GM12878 (cell line): ENCODE measurements around the gene SUGCT. TPM values are rescaled to one million over a fixed set of nuclear protein-coding genes. Genes with fewer than 3 reads are reported as not detected.

ENCODE experiments used
- ATAC-seq: fragments of 200-7000 bp; cut with Tn5 transposase; 3 replicates; pipeline ENCODE4 v1.9.1; 2020; ENCODE audit warnings: mild to moderate bottlenecking, moderate library complexity
- BruUV-seq: library from RNA; stranded (reverse); fragments of 400-500 nt; replicated peaks from 2 replicates; lab custom pipeline; 2021; lab: Mats Ljungman, UMichigan
- CTCF ChIA-PET: fragments of 300-600 bp; sonication (Branson Sonifier 250); formaldehyde crosslinking; extraction: SDS; loops from one replicate; lab custom pipeline; 2021; ENCODE audit warnings: inconsistent platforms; lab: Yijun Ruan, JAX
- POLR2A ChIA-PET: fragments of 350-600 bp; formaldehyde crosslinking; extraction: SDS; loops from one replicate; lab custom pipeline; 2021; ENCODE audit warnings: inconsistent platforms; lab: Charles Lee
- RAD21 ChIA-PET: fragments of 300-600 bp; sonication (Branson Sonifier 250); formaldehyde crosslinking; loops from one replicate; lab custom pipeline; 2023; ENCODE audit warnings: antibody characterized with exemption; ENCODE audit not compliant: unreplicated experiment; lab: Charles Lee
- SMC1A ChIA-PET: fragments of 300-600 bp; sonication (Branson Sonifier 250); formaldehyde crosslinking; loops from one replicate; lab custom pipeline; 2023; ENCODE audit not compliant: unreplicated experiment, uncharacterized antibody; lab: Charles Lee
- DNase-seq: peaks from one replicate; pipeline ENCODE4 v3.0.0-alpha.2; 2011; ENCODE audit warnings: low read depth, low spot score
- FAIRE-seq: peaks from 3 replicates; lab custom pipeline; 2011; peaks lifted over from hg19 to GRCh38; lab: Jason Lieb, UNC
- H2AFZ ChIP-seq: 2 replicates; pipeline ENCODE4 v1.6.0; 2011; ENCODE audit warnings: low read depth, low read length, control low read depth; ENCODE audit not compliant: control insufficient read depth
- H3K27ac ChIP-seq: 2 replicates; pipeline ENCODE4 v1.5.1; 2011; ENCODE audit warnings: control low read depth; ENCODE audit not compliant: control insufficient read depth, insufficient read depth
- H3K27me3 ChIP-seq, 2 experiments: replicated peaks in 1 of 2; 2 replicates each; pipeline versions ENCODE4 v1.6.0 to v1.6.1; 2011; ENCODE audit warnings: low read length in 1 of 2; ENCODE audit not compliant: control insufficient read depth in 2 of 2, insufficient read depth in 2 of 2
- H3K36me3 ChIP-seq, 2 experiments: 2 replicates each; pipeline ENCODE4 v1.5.1; 2011; ENCODE audit warnings: low read length in 1 of 2; ENCODE audit not compliant: control insufficient read depth in 2 of 2, insufficient read depth in 2 of 2
- H3K4me1 ChIP-seq: 2 replicates; pipeline ENCODE4 v1.6.1; 2011; ENCODE audit warnings: mild to moderate bottlenecking, low read length, moderate library complexity, mixed read lengths; ENCODE audit not compliant: control insufficient read depth, insufficient read depth
- H3K4me2 ChIP-seq: 2 replicates; pipeline ENCODE4 v1.6.0; 2011; ENCODE audit warnings: control low read depth; ENCODE audit not compliant: control insufficient read depth, insufficient read depth
- H3K4me3 ChIP-seq: fragments of 200-600 bp; sonication (generic); 2 replicates; pipeline ENCODE4 v1.5.1; 2016
- H3K79me2 ChIP-seq: 2 replicates; pipeline ENCODE4 v1.6.0; 2011; ENCODE audit warnings: low read length; ENCODE audit not compliant: control insufficient read depth, insufficient read depth
- H3K9ac ChIP-seq: 2 replicates; pipeline ENCODE4 v1.8.0; 2011; ENCODE audit warnings: low read length, control low read depth, mixed read lengths; ENCODE audit not compliant: control insufficient read depth, insufficient read depth
- H3K9me3 ChIP-seq: replicated peaks from 3 replicates; pipeline ENCODE4 v1.5.1; 2011; ENCODE audit warnings: mild to moderate bottlenecking, low read length; ENCODE audit not compliant: control insufficient read depth, insufficient read depth
- H4K20me1 ChIP-seq: 2 replicates; pipeline ENCODE4 v1.6.0; 2011; ENCODE audit not compliant: control insufficient read depth, insufficient read depth
- BHLHE40 ChIP-seq, 2 experiments: fragments of 450-650 bp in 1 of 2; IDR thresholded peaks; 2 replicates each; pipeline ENCODE4 v1.6.1; 2011 to 2017; ENCODE audit warnings: low read depth in 2 of 2, borderline replicate concordance in 1 of 2, improper control_type of control experiment in 1 of 2, low read length in 1 of 2, mild to moderate bottlenecking in 1 of 2
- DPF2 ChIP-seq: fragments of 450-650 bp; IDR thresholded peaks from 2 replicates; pipeline ENCODE4 v1.6.1; 2017; ENCODE audit warnings: mild to moderate bottlenecking
- EZH2 ChIP-seq: IDR thresholded peaks from 2 replicates; pipeline ENCODE4 v1.6.1; 2012; ENCODE audit warnings: low read depth, mild to moderate bottlenecking, control low read depth, inconsistent platforms, low read length, borderline replicate concordance; ENCODE audit not compliant: control insufficient read depth
- FOXK2 ChIP-seq: fragments of 450-650 bp; IDR thresholded peaks from 2 replicates; pipeline ENCODE4 v1.6.1; 2017; ENCODE audit warnings: mild to moderate bottlenecking, moderate library complexity
- IKZF2 ChIP-seq, 2 experiments: fragments of 450-650 bp; IDR thresholded peaks; 2 replicates each; pipeline ENCODE4 v1.6.1; 2017; ENCODE audit warnings: mild to moderate bottlenecking in 2 of 2, moderate library complexity in 2 of 2
- RFX5 ChIP-seq: IDR thresholded peaks from 2 replicates; pipeline ENCODE4 v1.6.1; 2011; ENCODE audit warnings: low read depth, low read length, improper control_type of control experiment
- TARDBP ChIP-seq: IDR thresholded peaks from 2 replicates; pipeline ENCODE4 v1.6.1; 2016; ENCODE audit warnings: borderline replicate concordance
- WGBS: methylation state at CpG from one replicate; pipeline ENCODE4 v1.1.6; 2016; ENCODE audit warnings: low lambda C conversion rate; ENCODE audit not compliant: insufficient replicate concordance, insufficient coverage; ENCODE audit errors: missing lambda C conversion rate; 5-methylcytosine and 5-hydroxymethylcytosine counted together
- in situ Hi-C: fragments of 300-500 bp; cut with MboI; formaldehyde crosslinking; loops from 9 replicates; pipeline ENCODE4 v1.14.3; 2018; ENCODE audit warnings: mixed read lengths
- intact Hi-C: fragments of 100-400 bp; cut with micrococcal nuclease; formaldehyde crosslinking; loops from one replicate; pipeline ENCODE4 v1.14.2; 2022; ENCODE audit not compliant: unreplicated experiment
- polyA plus RNA-seq, 11 experiments: library from polyadenylated mRNA; depleted of rRNA in 4 of 11; unstranded in 6 of 11; stranded (reverse) in 5 of 11; fragments of >200 nt; fragmentation: Nextera tagmentation in 4 of 11; fragmentation: Illumina TruSeq in 1 of 11; extraction: Ambion mirVana in 4 of 11; extraction: Trizol in 1 of 11; gene quantifications; 1 replicate in 1 of 11; 2 replicates in 10 of 11; pipeline versions ENCODE4 v1.2.1 to v1.2.3, GENCODE V29; 2011 to 2016; ENCODE audit warnings: inconsistent platforms in 2 of 11, missing spikeins in 2 of 11, low read depth in 1 of 11
- total RNA-seq, 4 experiments: library from RNA; depleted of rRNA in 3 of 4; stranded (reverse); fragments of >200 nt in 3 of 4; fragmentation: Illumina TruSeq in 1 of 4; extraction: Trizol in 1 of 4; gene quantifications; 2 replicates each; pipeline versions ENCODE4 v1.2.1 to v1.2.3, GENCODE V29; 2013 to 2021
- TF ChIP-seq, protein P1 (sequence below): fragments of 450-650 bp; IDR thresholded peaks from 2 replicates; pipeline ENCODE4 v1.6.1; 2017; ENCODE audit warnings: borderline replicate concordance
- TF ChIP-seq, protein P2 (sequence below): fragments of 150-350 bp; IDR thresholded peaks from 2 replicates; pipeline ENCODE4 v1.6.1; 2014; ENCODE audit warnings: mild to moderate bottlenecking, low read depth, low read length
- TF ChIP-seq, protein P3 (sequence below): fragments of 450-650 bp; IDR thresholded peaks from 2 replicates; pipeline ENCODE4 v1.6.1; 2018; ENCODE audit warnings: mild to moderate bottlenecking, low read depth, moderate library complexity; ENCODE audit not compliant: partially characterized antibody

SUGCT gene
- total and polyA plus RNA-seq, 10 of the 15 experiments (the other 5 are each of a cell fraction or from before 2014, with no cell fraction given): 0.08 to 1.2 (median 0.67) TPM; not detected in 1

DNA sequence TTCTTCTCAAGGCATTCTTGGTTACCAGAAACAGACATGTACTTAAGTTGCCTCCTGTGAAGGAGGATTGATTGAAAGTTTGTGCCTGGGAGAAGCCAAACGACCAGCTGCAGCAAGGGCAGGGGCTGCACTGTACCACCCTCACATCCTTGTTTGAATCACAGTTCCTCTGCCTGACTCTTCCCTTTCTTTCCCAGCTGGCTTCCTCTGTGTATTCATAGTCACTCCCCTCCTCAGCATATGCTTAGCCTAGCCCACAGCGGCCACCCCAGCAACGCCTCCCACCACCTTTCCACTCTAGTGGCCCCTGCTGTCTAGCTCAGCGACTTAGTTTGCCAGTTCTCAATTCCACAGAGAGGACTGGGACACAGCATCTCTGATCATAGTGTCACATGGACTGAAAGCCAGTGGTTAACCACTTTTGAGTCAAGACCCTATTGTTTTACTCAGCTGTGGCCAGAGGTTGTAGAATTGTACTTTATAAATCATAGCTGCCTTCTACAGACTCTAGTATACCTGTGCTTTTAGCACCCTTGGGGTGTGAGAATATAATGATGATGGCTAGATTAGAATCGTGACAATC lies 643.0 kb downstream of the SUGCT start:
- WGBS: 0% methylated on average over 5 of the region's 5 CpGs

DNA sequence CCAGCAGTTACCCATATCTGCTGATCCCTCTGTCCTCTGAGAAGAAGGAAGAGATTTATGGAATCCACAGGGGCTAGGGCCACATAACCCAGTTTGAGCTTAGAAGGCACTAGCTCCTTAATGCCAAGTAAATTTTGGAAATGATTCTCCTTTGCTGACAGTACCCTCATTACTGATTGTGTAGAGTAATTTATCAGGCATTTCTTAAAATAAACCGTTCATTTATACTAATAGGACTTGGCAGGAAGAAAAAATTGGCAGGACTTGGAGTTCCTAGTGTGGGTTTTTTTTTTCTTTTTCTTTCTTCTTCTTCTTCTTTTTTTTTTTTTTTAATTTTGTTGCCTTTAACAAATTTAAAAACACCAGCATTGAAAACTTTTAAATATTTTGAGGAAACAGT lies 645.7 kb downstream of the SUGCT start:
- Histone ChIP-seq H3K9ac (no peak overlapping the region), H3K36me3 (no peaks in the 10 kb centered on the region), H3K27ac (no peak overlapping the region), H2AFZ (no peak overlapping the region), H3K4me1 (no peaks in the 10 kb centered on the region), H3K4me3 (no peak overlapping the region), H4K20me1 (no peaks in the 10 kb centered on the region), H3K4me2 (no peak overlapping the region), H3K27me3 (no peaks in the 10 kb centered on the region), H3K79me2 (no peaks in the 10 kb centered on the region), H3K9me3 (no peaks in the 10 kb centered on the region)
- in situ Hi-C loops (no loop called here), intact Hi-C loops (no loop called here)
- ChIA-PET POLR2A (interaction anchor here (0.7 to 1.2 kb wide), 2 partner anchors 12 to 167 kb away, joined by 3 to 8 read pairs; no protein-coding TSS in a partner anchor), SMC1A (no interaction called here), CTCF (interaction anchor here (0.6 to 1.2 kb wide), 3 partner anchors 10 to 1197 kb away, joined by 3 read pairs; no protein-coding TSS in a partner anchor), RAD21 (no interaction called here)
- no peak for ATAC-seq
- FAIRE-seq: no peak
- DNase-seq: no peak
- no TSS peak for BruUV-seq
- WGBS: 0% methylated on average over 1 of the region's 1 CpG
- no peak for TF ChIP-seq EZH2
- TF ChIP-seq, protein P1, sequence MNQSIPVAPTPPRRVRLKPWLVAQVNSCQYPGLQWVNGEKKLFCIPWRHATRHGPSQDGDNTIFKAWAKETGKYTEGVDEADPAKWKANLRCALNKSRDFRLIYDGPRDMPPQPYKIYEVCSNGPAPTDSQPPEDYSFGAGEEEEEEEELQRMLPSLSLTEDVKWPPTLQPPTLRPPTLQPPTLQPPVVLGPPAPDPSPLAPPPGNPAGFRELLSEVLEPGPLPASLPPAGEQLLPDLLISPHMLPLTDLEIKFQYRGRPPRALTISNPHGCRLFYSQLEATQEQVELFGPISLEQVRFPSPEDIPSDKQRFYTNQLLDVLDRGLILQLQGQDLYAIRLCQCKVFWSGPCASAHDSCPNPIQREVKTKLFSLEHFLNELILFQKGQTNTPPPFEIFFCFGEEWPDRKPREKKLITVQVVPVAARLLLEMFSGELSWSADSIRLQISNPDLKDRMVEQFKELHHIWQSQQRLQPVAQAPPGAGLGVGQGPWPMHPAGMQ: no peak
- TF ChIP-seq, protein P2, sequence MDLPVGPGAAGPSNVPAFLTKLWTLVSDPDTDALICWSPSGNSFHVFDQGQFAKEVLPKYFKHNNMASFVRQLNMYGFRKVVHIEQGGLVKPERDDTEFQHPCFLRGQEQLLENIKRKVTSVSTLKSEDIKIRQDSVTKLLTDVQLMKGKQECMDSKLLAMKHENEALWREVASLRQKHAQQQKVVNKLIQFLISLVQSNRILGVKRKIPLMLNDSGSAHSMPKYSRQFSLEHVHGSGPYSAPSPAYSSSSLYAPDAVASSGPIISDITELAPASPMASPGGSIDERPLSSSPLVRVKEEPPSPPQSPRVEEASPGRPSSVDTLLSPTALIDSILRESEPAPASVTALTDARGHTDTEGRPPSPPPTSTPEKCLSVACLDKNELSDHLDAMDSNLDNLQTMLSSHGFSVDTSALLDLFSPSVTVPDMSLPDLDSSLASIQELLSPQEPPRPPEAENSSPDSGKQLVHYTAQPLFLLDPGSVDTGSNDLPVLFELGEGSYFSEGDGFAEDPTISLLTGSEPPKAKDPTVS: no peak
- TF ChIP-seq TARDBP: no peak
- no peak for TF ChIP-seq DPF2
- TF ChIP-seq, protein P3, sequence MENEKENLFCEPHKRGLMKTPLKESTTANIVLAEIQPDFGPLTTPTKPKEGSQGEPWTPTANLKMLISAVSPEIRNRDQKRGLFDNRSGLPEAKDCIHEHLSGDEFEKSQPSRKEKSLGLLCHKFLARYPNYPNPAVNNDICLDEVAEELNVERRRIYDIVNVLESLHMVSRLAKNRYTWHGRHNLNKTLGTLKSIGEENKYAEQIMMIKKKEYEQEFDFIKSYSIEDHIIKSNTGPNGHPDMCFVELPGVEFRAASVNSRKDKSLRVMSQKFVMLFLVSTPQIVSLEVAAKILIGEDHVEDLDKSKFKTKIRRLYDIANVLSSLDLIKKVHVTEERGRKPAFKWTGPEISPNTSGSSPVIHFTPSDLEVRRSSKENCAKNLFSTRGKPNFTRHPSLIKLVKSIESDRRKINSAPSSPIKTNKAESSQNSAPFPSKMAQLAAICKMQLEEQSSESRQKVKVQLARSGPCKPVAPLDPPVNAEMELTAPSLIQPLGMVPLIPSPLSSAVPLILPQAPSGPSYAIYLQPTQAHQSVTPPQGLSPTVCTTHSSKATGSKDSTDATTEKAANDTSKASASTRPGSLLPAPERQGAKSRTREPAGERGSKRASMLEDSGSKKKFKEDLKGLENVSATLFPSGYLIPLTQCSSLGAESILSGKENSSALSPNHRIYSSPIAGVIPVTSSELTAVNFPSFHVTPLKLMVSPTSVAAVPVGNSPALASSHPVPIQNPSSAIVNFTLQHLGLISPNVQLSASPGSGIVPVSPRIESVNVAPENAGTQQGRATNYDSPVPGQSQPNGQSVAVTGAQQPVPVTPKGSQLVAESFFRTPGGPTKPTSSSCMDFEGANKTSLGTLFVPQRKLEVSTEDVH: no peak

More for the DNA sequence above, 643.0 kb downstream of the SUGCT start:
- Histone ChIP-seq H3K36me3 (no peaks in the 10 kb centered on the region), H3K9ac (no peak overlapping the region), H3K4me2 (no peak overlapping the region), H4K20me1 (no peaks in the 10 kb centered on the region), H3K27me3 (no peaks in the 10 kb centered on the region), H3K4me3 (no peak overlapping the region), H3K9me3 (no peaks in the 10 kb centered on the region), H2AFZ (no peak overlapping the region), H3K27ac (no peak overlapping the region), H3K4me1 (no peaks in the 10 kb centered on the region), H3K79me2 (no peaks in the 10 kb centered on the region)
- FAIRE-seq (no peak), DNase-seq (no peak), ATAC-seq (peak; percentile 93)
- ChIA-PET POLR2A (no interaction called here), SMC1A (interaction anchor here (0.6 to 1.3 kb wide), 4 partner anchors 13 to 177 kb away, joined by 3 to 5 read pairs (median 4); no protein-coding TSS in a partner anchor), RAD21 (no interaction called here), CTCF (interaction anchor here (1.4 to 1.5 kb wide), 2 partner anchors 13 to 20 kb away, joined by 4 read pairs; no protein-coding TSS in a partner anchor)
- in situ Hi-C loops: no loop called here
- no TSS peak for BruUV-seq
- intact Hi-C loops: no loop called here
- TF ChIP-seq IKZF2 (IDR thresholded peaks at IDR 0.05): peak in 1 of 2 experiments; percentile 30; a peak in 1 of 4 replicates
- no peak for TF ChIP-seq RFX5
- peak; percentile 42; a peak in 2 of 4 replicates for TF ChIP-seq BHLHE40 (IDR thresholded peaks at IDR 0.05; ENCODE audit: borderline replicate concordance in 1 of 2, low read depth in 2 of 2, low read length in 1 of 2)
- no peak for TF ChIP-seq FOXK2
